AG10803 (cell line): Measurements from ENCODE around the gene BABAM2.

Experiments
- DNase-seq: peaks from one replicate; pipeline ENCODE4 v3.0.0; 2010; ENCODE audit warnings: low read depth
- H3K4me3 ChIP-seq: 2 replicates; pipeline ENCODE4 v1.5.1; 2011; ENCODE audit warnings: mild to moderate bottlenecking, low read length, control low read depth
- CTCF ChIP-seq: conservative IDR thresholded peaks from 2 replicates; pipeline ENCODE4 v1.5.1; 2011; ENCODE audit warnings: mild to moderate bottlenecking, low read length, control low read depth, inconsistent platforms

BABAM2 gene

GRCh38 chr2:27903018-27903417, 12.5 kb downstream of the BABAM2 start:
- no peak for TF ChIP-seq CTCF
- H3K4me3 ChIP-seq, result no peak overlapping the region
- no peak for DNase-seq

GRCh38 chr2:27903649-27904404, 13.3 kb downstream of the BABAM2 start:
- DNase-seq, result peak; percentile 15
- no peak overlapping the region for H3K4me3 ChIP-seq
- TF ChIP-seq CTCF, result no peak

- TF ChIP-seq CTCF, result no peak
- no peak overlapping the region for H3K4me3 ChIP-seq
These were observed 13.8 kb downstream of the BABAM2 start for GRCh38 chr2:27904405-27904665.

GRCh38 chr2:27906074-27906473, 15.5 kb downstream of the BABAM2 start:
- no peak overlapping the region for H3K4me3 ChIP-seq
- no peak for DNase-seq
- TF ChIP-seq CTCF, result no peak

More at GRCh38 chr2:27904405-27904665, 13.8 kb downstream of the BABAM2 start:
- no peak for DNase-seq

- no peak for TF ChIP-seq CTCF
- no peak for DNase-seq
- H3K4me3 ChIP-seq, result no peak overlapping the region
These were observed 17.0 kb downstream of the BABAM2 start for GRCh38 chr2:27907547-27907946.

- H3K4me3 ChIP-seq, result no peak overlapping the region
- DNase-seq, result no peak
- no peak for TF ChIP-seq CTCF
These were observed 19.4 kb downstream of the BABAM2 start for GRCh38 chr2:27909901-27910300.

GRCh38 chr2:27911458-27912210, 21.1 kb downstream of the BABAM2 start:
- no peak overlapping the region for H3K4me3 ChIP-seq
- no peak for DNase-seq
- TF ChIP-seq CTCF, result no peak
